GM21360 (cell line): Measurements from ENCODE around the gene C1QTNF2.

ENCODE experiments used
- ATAC-seq: cut with Tn5 transposase; IDR thresholded peaks from one replicate; pipeline ENCODE4 v1.9.1; 2021; ENCODE audit warnings: mild to moderate bottlenecking, moderate library complexity; ENCODE audit not compliant: unreplicated experiment

Gene C1QTNF2

GRCh38 chr5:160375701-160376100 is 5.3 kb upstream of the C1QTNF2 start:
- ATAC-seq, result no peak

DNA sequence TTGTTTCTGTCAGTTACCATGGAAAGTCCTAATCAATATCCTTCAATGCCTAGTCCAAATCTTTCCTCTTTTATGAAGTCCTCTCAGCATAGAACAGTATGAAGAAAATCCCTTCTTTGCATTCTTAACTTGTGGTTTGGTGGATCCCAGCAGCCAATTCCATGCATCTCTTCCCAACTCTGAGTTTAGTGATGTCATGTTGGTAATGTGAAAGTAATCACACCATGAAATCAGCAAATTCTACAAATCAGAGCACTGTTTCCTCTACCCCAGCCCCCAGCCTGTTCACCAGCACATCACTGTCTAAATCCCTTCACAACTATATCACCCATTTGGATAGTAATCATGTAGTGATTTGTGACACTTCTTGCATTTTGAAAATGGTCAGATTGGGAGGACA is 4.7 kb upstream of the C1QTNF2 start:
- no peak for ATAC-seq

DNA sequence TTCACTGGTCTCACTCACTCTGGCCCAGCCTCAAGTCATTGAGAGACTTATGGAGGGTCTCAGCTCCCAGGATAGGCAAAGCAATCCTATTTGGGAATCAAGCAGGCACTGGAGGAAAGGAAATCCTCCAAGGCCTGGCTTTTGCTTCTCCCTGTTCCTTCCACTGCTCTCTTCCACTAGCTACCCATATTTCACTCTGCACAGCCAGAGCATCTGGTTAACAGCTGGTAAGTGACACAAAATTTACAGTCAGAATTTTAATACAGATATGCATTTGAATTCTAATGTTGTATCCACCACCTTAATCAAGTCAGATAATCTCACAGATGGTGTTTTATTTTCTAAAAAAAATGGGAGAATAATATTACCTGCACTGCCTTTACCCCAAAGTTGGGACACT is 868 bp upstream of the C1QTNF2 start:
- ATAC-seq, result no peak

GRCh38 chr5:160370713-160371034 is 248 bp upstream of the C1QTNF2 start:
- ATAC-seq, result no peak

GRCh38 chr5:160367885-160368284 is 2.5 kb downstream of the C1QTNF2 start:
- no peak for ATAC-seq

- no peak for ATAC-seq
Measured at GRCh38 chr5:160367261-160367660, 3.2 kb downstream of the C1QTNF2 start.

DNA sequence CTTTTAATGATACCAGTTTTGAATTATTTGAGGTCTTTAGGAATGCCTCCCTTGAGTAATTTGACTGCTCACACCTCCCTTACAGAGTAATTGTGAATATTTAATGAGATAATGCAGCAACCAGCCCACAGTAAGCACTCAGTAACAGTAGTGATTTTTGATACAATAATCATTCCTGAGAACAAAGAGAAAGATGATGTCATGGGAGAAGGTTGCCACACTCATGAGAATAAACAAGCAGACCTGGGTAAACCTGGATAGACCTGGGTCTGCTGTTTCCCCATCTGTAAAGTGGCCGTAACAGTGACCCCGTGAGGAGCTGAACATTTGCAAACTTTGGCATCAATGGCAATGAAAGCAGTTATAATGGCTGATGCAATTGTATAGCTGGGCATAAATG is 4.2 kb downstream of the C1QTNF2 start:
- no peak for ATAC-seq

DNA sequence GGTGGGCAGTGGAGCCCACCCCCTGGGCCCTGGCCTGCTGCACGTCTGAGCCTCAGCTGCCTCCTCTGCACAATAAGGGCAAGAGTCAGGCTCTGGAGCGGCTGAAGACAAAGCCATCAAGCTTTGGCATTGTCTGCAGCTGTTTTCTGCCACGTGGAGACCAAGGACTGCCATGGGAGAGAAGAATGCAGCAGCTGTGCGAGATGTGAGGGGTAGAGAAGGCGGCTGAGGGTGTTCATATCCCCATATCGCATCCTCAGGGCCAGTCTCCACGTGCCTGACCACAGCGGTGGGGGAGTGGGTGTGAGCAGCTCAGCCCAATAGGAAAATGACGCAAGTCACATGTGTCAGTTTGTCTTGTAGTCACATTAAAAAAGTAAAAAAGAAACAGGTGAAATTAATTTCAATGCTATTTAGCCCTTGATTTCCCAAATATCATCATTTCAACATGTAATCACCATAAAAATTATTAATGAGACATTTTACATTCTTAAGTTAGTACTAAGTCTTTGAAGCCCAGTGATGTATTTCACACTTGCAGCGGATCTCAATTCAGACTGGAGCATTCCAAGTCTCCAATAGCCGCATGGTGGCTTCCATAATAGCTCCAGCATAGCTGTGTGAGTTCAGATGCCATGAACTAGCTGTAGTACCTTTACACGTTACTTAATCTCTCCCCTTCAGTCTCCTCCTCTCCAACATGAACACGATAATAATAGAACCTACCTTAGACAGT is 6.6 kb downstream of the C1QTNF2 start:
- ATAC-seq, result no peak

GRCh38 chr5:160363211-160363610 is 7.2 kb downstream of the C1QTNF2 start:
- ATAC-seq, result no peak

DNA sequence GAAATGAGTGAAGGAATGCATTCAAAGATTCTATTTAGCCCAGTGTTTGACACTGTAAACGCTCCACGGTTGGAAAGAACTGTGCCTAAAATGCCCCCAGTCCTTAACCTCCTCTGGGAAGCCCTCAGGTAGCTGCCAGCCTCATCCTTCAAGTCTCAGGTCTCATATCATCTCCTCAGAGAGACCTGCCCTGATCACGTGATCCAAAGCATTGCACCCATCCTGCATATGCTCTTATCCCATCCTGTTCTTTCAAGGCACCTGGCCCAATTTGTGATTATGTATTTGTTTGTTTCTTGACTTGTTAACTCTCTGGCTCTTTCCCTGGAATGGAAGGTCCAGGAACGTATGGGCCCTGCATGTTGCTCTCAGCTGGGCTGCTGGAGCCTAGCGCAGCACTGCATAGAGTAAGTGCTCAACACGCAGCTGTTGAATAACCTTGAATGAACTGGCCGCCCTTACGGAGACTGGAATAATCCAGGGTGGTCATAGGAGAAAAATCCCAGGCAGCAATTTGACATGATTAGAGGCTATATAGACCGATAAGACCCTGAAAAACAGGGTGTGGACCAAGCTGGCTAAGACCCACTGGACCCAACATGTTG is 8.7 kb downstream of the C1QTNF2 start:
- no peak for ATAC-seq

- no peak for ATAC-seq
Measured at GRCh38 chr5:160360310-160360709, 10.1 kb downstream of the C1QTNF2 start.

DNA sequence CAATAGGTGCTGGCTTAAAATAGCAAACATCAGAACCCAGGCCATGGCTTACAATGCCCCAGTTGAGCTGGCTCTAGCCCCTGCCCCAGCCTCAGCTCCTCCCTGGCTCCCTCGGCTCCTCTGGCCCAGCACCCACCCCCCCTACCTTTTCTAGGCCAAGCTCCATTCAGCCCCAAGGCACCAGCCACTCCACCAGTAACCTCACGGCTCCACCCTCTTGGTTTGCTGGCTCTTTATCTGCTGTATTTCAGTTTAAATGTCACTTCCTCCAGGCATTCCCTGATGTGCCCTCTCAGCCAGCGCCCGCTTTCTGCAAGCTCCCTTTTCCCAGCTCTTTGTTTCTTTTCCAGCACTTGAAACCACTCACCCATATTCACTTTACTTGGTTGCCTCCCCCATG is 10.6 kb downstream of the C1QTNF2 start:
- no peak for ATAC-seq

DNA sequence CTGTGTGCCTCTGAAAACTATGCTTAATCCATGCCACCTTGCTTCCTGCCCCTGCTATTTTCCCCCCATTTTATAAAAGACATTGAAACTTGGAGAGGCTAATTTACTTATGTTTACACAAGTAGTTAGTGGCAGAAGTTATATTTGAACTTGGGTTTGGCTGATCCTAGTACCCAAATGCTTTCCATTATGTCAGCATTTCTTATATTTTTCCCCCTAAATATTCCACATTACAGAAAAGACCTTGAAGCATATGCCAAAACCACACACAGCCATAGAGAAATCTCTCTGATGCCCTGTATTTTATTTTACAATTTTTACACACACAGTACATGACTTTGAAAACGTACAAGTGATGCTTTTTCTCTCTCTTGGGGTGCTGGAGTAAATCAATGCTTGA is 11.2 kb downstream of the C1QTNF2 start:
- no peak for ATAC-seq

DNA sequence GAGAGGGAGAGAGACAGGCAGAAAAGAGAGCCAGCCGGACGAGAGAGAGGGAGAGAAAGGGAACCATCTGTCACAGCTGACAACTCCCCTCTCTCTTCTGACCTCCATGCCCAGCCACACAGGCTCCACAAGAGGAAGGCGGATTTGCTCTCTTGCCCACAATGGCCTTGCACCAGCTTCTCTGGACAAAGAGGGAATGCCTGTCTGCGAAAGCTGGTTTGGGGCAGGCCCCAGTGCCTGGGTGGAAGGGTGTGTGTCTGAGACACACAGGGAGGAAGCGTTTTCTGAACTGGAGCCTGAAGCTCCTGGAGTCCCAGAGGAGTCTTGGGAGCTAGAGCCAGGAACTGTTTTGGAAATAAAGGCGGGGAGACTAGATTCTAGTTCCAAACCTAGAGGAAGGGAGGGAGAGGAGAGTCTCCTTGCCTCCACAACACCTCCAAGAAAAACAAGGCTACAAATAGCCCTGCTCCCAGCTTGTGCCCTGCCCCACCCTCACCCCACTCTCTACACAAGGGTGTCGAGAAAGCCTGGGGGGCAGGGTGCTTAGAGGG is 12.5 kb downstream of the C1QTNF2 start:
- no peak for ATAC-seq

- no peak for ATAC-seq
Measured at GRCh38 chr5:160357394-160357793, 13.0 kb downstream of the C1QTNF2 start.

- ATAC-seq, result no peak
Measured at GRCh38 chr5:160356550-160357347, 13.7 kb downstream of the C1QTNF2 start.

GRCh38 chr5:160354666-160355065 is 15.8 kb downstream of the C1QTNF2 start:
- ATAC-seq, result no peak

DNA sequence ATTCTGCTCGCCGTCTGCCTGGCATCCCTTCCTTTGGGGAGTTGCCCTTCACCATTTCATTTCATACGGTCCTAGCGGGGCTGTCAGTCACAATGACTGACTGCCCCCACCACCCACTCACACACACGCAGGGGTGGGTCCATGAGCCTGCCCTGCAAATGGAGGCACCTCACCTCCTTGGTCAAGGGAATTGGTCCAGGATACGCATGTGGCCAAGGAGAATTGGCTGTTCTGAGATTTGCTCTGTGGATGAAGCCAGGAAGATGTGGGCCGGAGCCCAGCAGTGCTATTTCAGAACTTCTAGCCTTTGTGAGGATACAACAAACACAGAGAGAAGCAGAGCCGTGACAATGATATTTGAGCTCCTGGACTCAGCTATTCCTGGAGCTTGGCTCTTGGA is 17.0 kb downstream of the C1QTNF2 start:
- no peak for ATAC-seq

GRCh38 chr5:160352308-160352707 is 18.1 kb downstream of the C1QTNF2 start:
- ATAC-seq, result no peak

- ATAC-seq, result no peak
Measured at GRCh38 chr5:160349935-160350303, 20.5 kb downstream of the C1QTNF2 start.

DNA sequence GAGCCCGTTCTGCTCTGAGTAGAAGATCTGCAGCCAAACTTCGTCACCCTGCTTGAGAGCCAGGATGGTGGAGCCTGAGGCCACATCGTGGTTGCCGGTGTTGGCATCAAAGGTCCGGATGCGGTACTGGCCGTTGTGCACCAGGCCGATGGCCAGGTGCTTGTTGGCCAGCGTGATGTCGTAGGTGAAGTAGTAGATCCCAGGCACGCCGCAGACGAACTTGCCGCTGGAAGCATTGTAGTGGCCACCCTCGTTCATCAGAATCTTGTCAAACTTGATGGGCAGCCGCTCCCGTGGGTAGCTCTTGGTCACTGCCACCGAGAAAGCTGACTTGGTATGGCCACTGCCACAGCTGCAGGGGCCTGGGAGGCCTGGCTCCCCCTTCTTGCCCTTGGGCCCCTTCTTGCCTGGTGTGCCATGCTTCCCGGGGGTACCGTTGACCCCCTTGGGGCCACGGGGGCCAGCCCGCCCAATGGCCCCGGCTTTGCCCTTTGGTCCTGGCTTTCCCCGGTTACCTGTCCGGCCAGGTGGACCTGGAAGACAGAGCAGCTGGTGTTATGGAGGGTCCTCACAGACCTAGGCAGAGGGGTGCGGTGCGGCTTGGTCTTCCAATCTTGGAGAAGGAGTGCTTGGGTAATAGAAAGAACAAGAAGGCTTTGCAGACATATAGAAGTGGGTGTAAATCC is 21.0 kb downstream of the C1QTNF2 start:
- ATAC-seq, result no peak
